ENCODE measurements around the gene FGR. TPM values are rescaled to one million over a fixed set of nuclear protein-coding genes. Genes with fewer than 3 reads are reported as not detected.

FGR gene
- total RNA-seq, 2 donors from 2014 or later, result 17.0 to 21.5 TPM

GRCh38 chr1:27564710-27565649 lies 70.0 kb downstream of the FGR start:
- Histone ChIP-seq H3K4me3 (peak overlapping the region; percentile 53), H3K36me3 (no peaks in the 10 kb centered on the region), H3K27me3 (replicated peaks; ENCODE audit: insufficient read depth) (no peaks in the 10 kb centered on the region), H3K27ac (peak overlapping the region; percentile 77 to 97), H3K9me3 (no peaks in the 10 kb centered on the region), H3K4me1 (ENCODE audit: control insufficient read depth in 1 of 2, low read depth in 2 of 2) (peaks cover 77 to 97% of the 10 kb centered on the region in 2 donors)
- ATAC-seq (ENCODE audit: insufficient number of reproducible peaks, low FRiP score, low read depth), result no peak
- TF ChIP-seq, protein P1, sequence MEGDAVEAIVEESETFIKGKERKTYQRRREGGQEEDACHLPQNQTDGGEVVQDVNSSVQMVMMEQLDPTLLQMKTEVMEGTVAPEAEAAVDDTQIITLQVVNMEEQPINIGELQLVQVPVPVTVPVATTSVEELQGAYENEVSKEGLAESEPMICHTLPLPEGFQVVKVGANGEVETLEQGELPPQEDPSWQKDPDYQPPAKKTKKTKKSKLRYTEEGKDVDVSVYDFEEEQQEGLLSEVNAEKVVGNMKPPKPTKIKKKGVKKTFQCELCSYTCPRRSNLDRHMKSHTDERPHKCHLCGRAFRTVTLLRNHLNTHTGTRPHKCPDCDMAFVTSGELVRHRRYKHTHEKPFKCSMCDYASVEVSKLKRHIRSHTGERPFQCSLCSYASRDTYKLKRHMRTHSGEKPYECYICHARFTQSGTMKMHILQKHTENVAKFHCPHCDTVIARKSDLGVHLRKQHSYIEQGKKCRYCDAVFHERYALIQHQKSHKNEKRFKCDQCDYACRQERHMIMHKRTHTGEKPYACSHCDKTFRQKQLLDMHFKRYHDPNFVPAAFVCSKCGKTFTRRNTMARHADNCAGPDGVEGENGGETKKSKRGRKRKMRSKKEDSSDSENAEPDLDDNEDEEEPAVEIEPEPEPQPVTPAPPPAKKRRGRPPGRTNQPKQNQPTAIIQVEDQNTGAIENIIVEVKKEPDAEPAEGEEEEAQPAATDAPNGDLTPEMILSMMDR (IDR thresholded peaks at IDR 0.05), result no peak
- no peak for DNase-seq (ENCODE audit: low spot score)

- H3K27ac ChIP-seq, result peak overlapping the region; percentile 77 to 97
- ATAC-seq (ENCODE audit: insufficient number of reproducible peaks, low FRiP score, low read depth) (peak; percentile 27), DNase-seq (ENCODE audit: low spot score) (no peak)
- no peaks in the 10 kb centered on the region for H3K27me3 ChIP-seq (replicated peaks; ENCODE audit: insufficient read depth)
- no peaks in the 10 kb centered on the region for H3K36me3 ChIP-seq
- TF ChIP-seq, protein P1 (IDR thresholded peaks at IDR 0.05), result no peak
- peaks cover 72 to 97% of the 10 kb centered on the region in 2 donors for H3K4me1 ChIP-seq (ENCODE audit: control insufficient read depth in 1 of 2, low read depth in 2 of 2)
- H3K9me3 ChIP-seq, result no peaks in the 10 kb centered on the region
- H3K4me3 ChIP-seq, result peak overlapping the region; percentile 53
Measured at GRCh38 chr1:27563591-27564471, 71.2 kb downstream of the FGR start.

GRCh38 chr1:27563341-27563590 lies 71.7 kb downstream of the FGR start:
- H3K9me3 ChIP-seq, result no peaks in the 10 kb centered on the region
- H3K27ac ChIP-seq, result peak overlapping the region; percentile 77 to 97
- TF ChIP-seq, protein P1 (IDR thresholded peaks at IDR 0.05), result no peak
- ATAC-seq (ENCODE audit: insufficient number of reproducible peaks, low FRiP score, low read depth) (no peak), DNase-seq (ENCODE audit: low spot score) (no peak)
- peaks cover 6% of the 10 kb centered on the region for H3K36me3 ChIP-seq
- H3K4me3 ChIP-seq, result peak overlapping the region; percentile 53
- H3K27me3 ChIP-seq (replicated peaks; ENCODE audit: insufficient read depth), result no peaks in the 10 kb centered on the region
- H3K4me1 ChIP-seq (ENCODE audit: control insufficient read depth in 1 of 2, low read depth in 2 of 2), result peaks cover 71 to 99% of the 10 kb centered on the region in 2 donors

GRCh38 chr1:27562534-27563340 lies 72.2 kb downstream of the FGR start:
- ATAC-seq (ENCODE audit: insufficient number of reproducible peaks, low FRiP score, low read depth) (no peak), DNase-seq (ENCODE audit: low spot score) (no peak)
- Histone ChIP-seq H3K36me3 (peaks cover 11% of the 10 kb centered on the region), H3K9me3 (no peaks in the 10 kb centered on the region), H3K4me3 (peak overlapping the region; percentile 53), H3K4me1 (ENCODE audit: control insufficient read depth in 1 of 2, low read depth in 2 of 2) (peaks cover 69 to 99% of the 10 kb centered on the region in 2 donors), H3K27ac (peak overlapping the region; percentile 81 to 97), H3K27me3 (replicated peaks; ENCODE audit: insufficient read depth) (no peaks in the 10 kb centered on the region)
- TF ChIP-seq, protein P1 (IDR thresholded peaks at IDR 0.05), result no peak

Other genes starting within 250 kb of the FGR start
- not detected for gene GPR3, start 242.6 kb downstream of the FGR start, total RNA-seq
- 10 to 100 TPM; 60.1 to 83.7 TPM for gene WASF2, start 145.0 kb downstream of the FGR start, total RNA-seq
- gene AHDC1, start 31.0 kb downstream of the FGR start, total RNA-seq, result 10 to 100 TPM; 38.3 to 55.4 TPM
- gene IFI6, start 37.0 kb upstream of the FGR start, total RNA-seq, result 100 to 1,000 TPM in 1 of 2 donors, 10 to 100 TPM in 1; 96.9 to 188 TPM
- 10 to 100 TPM; 18.0 to 19.0 TPM for gene FAM76A, start 90.8 kb upstream of the FGR start, total RNA-seq
- gene STX12, start 138.0 kb upstream of the FGR start, total RNA-seq, result 10 to 100 TPM; 91.5 to 95.9 TPM
- gene PPP1R8, start 195.6 kb upstream of the FGR start, total RNA-seq, result 10 to 100 TPM; 37.2 to 40.8 TPM
- 100 to 1,000 TPM in 1 of 2 donors, 10 to 100 TPM in 1; 46.2 to 119 TPM for gene THEMIS2, start 237.4 kb upstream of the FGR start, total RNA-seq